HG03442 (cell line): Measurements from ENCODE around the gene IKZF1.

Source experiments
- ATAC-seq: cut with Tn5 transposase; IDR thresholded peaks from one replicate; pipeline ENCODE4 v1.9.1; 2021; ENCODE audit warnings: mild to moderate bottlenecking, moderate library complexity; ENCODE audit not compliant: unreplicated experiment

Gene IKZF1

GRCh38 chr7:50352751-50353150 is 48.2 kb downstream of the IKZF1 start:
- ATAC-seq: no peak

DNA sequence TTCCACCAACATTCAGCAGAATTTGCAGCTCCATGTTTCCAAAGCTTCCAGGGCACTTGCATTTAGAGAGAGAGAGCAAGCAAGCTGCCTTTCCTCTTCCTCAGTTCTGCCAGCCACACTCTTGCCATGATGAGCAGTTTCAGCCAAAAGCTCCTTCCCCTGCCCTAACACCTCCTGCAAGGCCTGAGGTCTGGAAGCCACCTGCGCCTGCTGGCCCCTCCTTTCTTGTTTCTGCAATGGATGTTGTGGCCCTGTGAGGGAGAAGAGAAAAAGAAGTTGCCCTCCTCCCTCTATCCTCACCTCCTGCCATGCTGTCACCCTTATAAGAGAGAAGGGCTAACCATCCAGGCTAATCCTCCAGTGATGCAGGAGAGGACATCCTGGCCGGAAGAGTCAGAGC is 48.7 kb downstream of the IKZF1 start:
- no peak for ATAC-seq

DNA sequence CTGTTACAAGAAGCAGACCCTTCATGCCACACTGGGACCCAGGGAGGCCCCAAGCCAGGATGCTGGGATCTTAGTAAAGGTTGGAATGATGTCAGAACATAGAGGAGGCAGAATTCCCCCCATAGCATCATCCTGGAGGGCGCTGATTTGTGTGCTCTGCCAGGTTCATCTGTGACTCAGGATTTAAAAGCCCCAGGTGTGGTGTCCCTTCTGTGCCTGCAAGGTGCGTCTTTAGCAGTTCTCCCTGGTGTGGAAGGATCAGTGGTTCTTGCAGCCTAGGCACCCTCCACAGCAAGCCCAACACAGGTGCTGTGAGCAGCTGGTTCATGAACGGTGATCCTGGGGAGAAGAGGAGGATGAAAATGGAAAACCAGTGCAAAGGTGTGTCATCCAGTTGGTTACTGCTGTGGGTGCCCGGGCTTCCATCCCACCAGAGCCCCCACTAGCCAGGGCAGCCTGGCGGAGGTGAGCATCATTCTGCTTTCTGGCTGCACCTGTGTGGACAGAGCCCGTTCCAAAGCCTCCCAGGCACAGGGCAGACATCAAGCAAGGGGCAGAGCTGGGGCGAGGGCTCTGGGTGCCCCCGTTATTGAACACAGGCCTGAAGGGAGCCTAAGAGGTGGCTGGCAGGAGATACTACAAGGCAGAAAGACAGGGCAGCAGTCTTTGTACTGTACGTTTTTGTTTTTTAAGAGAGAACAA is 49.5 kb downstream of the IKZF1 start:
- no peak for ATAC-seq

GRCh38 chr7:50355817-50356178 is 51.3 kb downstream of the IKZF1 start:
- ATAC-seq: no peak

DNA sequence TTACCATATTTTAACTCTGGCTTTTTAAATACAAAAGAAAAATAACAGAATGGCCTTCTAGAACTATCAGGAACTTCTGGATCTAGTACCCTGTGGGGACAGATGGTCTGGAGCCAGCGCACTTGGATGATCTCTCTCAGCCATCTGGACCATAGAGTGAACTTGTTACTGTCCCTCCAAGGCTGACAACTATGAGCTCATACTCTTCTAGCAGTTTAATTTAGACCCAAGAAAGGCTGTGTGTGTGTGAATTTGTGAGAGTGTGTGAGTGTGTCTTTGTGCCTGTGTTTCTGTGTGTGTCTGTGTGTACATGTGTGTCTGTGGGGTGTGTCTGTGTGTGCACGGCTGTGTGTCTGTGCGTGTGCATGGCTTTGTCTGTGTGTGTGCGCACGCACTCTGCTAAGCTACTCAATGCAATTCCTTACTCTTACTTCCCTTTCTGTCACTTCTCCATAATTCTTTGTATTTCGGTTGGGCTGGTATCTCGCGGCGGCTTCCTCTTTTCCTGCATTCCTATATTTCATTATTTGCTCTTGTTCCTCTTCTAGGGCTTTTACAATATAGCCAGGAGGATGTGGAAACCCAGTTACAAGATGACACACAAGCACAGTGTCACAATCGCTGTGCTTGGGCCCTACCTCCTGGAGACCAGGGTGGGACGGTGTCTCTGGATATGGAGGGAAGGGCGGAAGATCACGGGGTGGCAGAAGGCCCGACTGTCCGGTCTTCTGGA is 51.9 kb downstream of the IKZF1 start:
- ATAC-seq: no peak

DNA sequence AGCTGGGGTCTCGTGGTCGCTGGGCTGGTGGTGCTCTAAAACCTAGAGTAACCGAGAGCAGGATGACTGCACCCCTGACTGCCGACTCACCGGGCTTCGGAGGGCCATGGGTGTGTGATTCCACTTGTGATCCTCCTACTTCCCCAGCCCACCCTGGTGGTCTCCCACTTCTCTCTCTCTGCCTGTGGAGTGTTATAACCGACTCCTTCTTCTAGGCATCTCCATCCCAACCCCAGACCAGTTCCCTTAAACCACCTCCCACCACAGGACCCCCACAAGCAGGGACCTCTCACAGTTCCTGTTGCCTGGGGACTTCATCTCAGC is 52.4 kb downstream of the IKZF1 start:
- ATAC-seq: no peak

- ATAC-seq: no peak
Measured at GRCh38 chr7:50357426-50357825, 52.9 kb downstream of the IKZF1 start.

DNA sequence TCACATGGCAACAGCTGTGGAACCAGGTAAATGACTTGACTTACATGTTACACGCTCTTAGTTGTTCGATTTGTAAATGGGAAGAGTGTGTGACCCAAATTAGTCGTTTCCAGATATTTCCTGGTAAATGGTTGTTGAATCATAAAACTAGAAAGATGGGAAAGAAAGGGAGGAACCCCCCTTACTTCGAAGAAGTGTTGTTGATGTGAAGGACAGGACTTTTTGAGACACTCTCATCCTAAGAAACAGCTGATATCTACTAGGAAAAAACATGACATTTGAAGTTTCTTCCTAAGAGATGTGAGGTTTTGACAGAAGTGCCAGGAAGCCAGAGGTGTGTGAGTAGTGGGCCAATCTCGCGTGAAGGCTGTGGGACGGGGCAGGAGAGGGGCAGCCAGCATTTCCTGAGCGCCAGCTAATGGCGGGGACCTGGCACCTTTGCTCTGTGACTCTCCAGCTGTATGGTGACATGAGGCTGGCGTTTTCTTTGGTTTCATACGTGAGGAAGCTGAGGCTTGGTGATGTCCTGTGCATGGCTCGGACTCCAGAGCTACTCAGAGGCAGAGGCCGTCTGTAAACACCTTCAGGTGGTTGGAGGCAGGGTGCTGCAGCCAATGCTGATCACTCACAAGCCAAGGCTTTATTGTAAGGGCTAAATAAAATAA is 53.7 kb downstream of the IKZF1 start:
- ATAC-seq: no peak

DNA sequence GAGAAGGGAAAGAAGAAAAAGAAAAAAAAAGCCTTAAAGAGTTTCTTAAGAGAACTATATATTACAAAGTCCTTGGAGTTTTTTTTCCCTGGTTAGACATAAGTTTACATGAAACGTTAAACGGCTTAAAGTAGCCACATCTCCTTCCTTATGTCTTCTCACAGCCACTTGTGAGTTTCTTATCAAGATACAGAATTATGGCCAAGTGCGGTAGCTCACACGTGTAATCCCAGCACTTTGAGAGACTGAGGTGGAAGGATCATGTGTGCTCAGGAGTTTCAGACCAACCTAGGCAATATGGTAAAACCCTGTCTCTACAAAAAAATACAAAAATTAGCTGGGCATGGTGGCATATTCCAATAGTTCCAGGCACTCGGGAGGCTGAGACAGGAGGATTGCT is 54.3 kb downstream of the IKZF1 start:
- no peak for ATAC-seq

GRCh38 chr7:50359258-50359994 is 54.9 kb downstream of the IKZF1 start:
- ATAC-seq: no peak

DNA sequence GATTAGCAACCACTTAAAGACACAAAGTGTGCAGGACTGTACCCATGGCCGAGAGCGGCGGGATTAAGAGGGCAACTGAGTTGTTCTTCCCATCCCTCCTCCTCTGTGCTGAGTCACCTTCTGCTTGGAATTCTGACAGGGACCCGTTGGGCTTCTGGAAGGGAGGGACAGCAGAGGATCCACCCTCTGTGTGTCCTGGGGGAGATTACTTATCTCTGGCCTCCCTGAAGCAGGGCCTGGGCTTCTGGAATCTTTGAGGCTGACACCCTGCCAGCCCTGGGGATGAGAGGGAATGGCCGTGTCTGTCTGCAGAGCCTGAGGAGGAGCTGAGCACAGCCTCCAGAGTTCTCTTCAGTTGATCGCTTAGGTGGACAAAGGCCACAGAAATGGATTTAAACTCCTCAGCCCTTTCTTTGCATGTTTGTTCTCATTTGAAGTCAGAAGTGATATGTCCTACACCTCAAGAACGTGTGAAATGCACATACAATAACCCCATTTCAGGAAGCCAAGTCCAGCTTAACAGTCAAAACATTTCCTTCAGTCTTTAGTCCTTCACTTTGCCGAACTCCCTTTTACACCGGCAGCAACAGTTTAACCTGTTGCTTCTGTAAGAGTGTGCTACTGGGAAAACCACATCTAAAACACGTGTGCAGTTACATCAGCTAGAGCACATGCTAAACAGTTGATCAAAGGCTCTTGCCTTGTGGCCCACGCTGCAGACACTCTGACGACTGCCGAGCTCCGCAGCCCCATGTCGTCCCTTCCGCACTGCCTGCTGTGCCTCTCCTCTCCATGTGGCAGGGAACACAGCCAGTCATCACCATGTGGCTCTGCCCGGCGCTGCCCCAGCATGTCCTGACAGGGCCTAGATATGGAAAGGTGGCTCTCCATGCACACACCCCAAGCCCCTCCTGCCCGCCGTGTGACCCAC is 55.7 kb downstream of the IKZF1 start:
- ATAC-seq: no peak

DNA sequence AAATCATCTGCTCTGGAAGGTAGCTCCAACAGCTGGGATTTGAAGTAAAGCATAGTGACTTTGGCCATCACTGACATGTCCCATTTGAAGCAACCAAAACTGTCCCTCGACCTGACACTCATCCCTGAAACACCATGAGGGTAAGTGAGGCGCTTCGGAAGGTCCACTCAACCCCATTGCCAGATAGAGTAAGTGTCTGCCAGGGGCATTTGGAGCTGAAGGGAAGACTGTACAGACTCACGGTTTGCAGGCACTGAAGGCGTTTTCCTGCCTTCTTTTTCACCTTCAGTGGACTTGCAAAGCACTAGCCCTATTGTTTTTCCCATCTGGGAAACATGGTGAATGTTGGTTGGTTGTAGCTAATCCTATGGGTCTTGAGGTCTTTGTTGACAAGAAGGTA is 57.6 kb downstream of the IKZF1 start:
- ATAC-seq: no peak

DNA sequence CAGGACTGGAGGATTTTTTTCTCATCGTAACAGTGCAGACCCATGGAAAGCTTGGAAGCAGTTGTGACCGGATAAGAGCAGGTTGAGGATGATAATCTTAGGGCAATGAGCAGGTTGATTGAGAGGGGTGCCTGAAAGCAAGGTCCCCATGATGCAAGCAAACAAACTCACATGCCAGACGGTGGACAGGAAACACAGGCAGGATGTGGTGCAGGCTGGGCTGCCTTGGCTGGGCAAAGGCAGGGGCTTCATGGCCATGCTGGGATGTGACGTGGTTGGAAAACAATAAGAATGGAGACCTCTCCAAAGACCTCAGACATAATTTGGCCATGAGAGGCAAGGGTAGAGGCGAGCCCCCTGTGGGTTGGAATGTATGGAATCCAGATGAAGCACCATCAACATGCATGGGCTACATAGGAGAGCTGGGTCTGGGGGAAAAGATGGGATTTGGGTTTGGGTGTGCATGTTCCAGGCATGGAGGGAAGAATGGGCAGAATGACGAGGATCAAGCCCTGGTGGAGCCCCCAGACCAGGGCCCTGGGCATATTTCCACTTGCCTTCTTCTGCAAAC is 58.3 kb downstream of the IKZF1 start:
- no peak for ATAC-seq

DNA sequence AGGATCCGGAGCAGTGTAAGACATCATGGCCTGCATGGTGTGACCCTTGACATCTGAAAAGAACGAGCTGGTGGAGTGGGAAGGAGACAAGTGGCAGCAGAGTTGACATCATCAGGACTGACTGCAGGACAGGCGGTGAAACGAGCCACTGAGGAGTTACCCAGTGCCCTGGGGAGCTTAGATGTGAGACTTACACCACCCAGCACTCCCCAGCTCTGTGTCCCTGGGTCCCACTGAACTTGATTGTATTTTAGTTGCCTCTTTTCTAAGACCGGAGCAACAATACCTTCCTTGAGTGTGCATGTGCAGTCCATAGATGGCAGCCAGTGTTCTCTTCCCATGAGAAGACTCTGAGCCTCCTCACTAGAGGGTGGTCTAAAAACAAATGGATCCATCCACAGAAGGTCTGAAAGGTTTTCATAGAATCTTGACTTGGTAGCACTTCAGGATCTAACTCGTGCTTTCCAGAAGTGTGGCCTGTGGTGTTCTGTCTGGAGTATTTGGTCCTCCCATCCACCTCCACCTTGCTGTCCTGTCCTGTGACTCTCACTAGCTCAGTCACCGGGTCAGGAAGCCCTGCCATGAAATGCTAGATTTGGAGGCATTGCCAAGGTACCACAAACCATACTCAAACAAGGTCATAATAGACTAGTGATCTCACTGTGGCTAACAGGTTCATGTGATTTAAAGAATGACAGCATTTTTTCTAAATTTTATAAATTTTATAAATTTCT is 59.0 kb downstream of the IKZF1 start:
- ATAC-seq: no peak

DNA sequence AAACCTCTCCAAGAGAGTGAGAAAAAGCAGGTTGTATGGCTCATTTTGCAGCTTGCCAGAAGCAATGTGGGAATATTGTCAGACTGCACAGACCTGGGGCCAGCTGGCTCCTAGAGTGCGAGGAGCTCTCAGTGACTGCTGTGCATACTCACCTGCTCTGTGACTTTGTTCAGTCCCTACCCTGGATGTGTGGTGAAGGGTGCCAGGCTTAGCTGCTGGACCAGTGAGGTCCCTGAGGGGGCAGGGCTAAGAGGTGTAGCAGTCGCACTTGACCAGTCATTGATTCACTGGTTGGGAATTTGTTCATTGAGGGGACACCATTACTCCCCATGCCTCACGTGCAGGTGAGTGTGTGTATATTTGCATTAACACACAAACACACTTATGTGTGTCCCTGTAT is 60.1 kb downstream of the IKZF1 start:
- no peak for ATAC-seq

GRCh38 chr7:50366311-50366710 is 61.8 kb downstream of the IKZF1 start:
- ATAC-seq: no peak

DNA sequence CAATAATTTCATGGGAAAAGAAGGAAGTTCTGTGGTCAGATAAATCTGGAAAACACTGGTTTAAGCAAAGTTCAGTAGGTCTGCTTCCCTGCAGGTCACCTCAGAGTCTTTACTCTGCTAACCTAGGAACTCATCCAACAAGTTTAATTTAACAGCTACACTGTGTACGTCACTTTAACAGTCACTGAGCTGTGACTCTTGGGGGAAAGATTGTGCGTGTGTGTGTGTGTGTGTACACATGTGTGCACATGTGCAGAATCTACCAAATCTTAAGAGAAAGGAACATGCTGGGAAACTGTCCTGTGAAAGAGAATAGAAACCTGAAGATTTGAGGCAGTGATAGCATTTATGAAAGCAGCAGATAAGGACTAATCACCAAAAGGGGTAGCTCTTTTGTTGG is 62.6 kb downstream of the IKZF1 start:
- ATAC-seq: no peak

DNA sequence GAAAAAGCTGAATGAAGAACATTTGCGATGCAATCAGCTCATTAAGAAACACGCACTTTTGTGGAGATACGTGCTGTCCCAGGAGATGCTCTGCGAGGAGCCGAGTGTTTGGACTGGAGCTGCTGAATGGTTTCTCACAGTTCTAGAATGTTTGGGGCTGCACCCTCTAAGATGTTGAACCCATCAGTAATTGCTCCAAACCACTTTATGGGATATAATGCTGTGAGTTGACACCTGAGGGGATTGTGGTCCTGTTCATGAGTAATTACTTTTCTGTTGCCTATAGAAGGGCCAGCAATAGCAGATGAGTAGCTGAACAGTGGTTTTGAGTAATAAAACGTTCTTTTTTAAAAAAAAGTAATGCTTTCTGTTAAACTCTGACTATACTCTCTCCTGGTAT is 63.1 kb downstream of the IKZF1 start:
- peak; percentile 33 for ATAC-seq

- ATAC-seq: peak; percentile 55
Measured at GRCh38 chr7:50368366-50368765, 63.9 kb downstream of the IKZF1 start.
